GM18498 (cell line): ENCODE data around the gene GTPBP10.

Experiments
- ATAC-seq: cut with Tn5 transposase; IDR thresholded peaks from one replicate; pipeline ENCODE4 v1.9.1; 2021; ENCODE audit warnings: mild to moderate bottlenecking, moderate library complexity; ENCODE audit not compliant: unreplicated experiment

Gene GTPBP10

GRCh38 chr7:90430614-90431460 lies 84.3 kb downstream of the GTPBP10 start:
- no peak for ATAC-seq

- no peak for ATAC-seq
Measured at GRCh38 chr7:90432752-90433151, 86.2 kb downstream of the GTPBP10 start.

GRCh38 chr7:90433221-90433620 lies 86.7 kb downstream of the GTPBP10 start:
- ATAC-seq = no peak
